HG02981 (cell line): ENCODE measurements around the gene IGSF23.
"Not testable (repeated sequence)": the region's sequence is repeated elsewhere in the genome, so short reads cannot be mapped to it uniquely, and the experiment has no call there.

Experiments
- ATAC-seq: cut with Tn5 transposase; IDR thresholded peaks from one replicate; pipeline ENCODE4 v1.9.1; 2021; ENCODE audit warnings: mild to moderate bottlenecking, moderate library complexity; ENCODE audit not compliant: unreplicated experiment

IGSF23 gene

GRCh38 chr19:44661205-44661604 lies 47.8 kb downstream of the IGSF23 start:
- no peak for ATAC-seq

DNA sequence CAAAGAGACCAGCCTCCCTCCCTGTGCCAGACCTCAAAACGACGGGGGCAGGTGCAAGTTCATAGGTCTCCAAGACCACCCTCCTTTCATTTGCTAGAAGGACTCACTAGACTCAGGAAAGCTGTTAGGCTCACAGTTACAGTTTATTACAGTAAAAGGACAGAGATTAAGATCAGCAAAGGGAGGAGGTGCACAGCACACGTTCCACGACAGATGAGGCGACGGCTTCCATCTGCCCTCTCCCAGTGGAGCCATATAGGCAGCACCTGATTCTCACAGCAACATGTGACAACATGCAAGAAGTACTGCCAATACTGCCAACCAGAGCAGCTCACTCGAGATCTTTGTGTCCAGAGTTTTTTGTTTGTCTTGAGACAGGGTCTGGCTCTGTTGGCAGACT lies 48.5 kb downstream of the IGSF23 start:
- no peak for ATAC-seq

GRCh38 chr19:44662691-44663385 lies 49.5 kb downstream of the IGSF23 start:
- ATAC-seq: no peak

DNA sequence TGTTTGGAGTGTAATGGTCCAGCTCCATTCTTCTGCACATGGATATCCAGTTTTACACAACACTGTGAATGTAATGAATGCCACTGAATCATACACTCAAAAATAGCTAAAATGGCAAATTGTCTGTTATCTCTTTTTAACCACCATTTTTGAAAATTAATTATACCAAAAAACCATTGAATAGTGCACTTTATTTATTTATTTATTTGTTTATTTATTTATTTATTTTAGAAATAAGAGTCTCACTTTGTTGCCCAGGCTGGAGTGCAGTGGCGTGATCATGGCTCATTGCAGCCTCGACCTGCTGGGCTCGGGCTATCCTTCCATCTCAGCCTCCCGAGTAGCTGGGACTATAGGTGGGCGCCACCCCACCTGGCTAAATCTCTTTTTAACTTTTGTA lies 50.6 kb downstream of the IGSF23 start:
- ATAC-seq: no peak

- ATAC-seq: no peak
These were observed 51.6 kb downstream of the IGSF23 start for GRCh38 chr19:44664976-44665375.

- no peak for ATAC-seq
These were observed 53.6 kb downstream of the IGSF23 start for GRCh38 chr19:44666852-44667556.

DNA sequence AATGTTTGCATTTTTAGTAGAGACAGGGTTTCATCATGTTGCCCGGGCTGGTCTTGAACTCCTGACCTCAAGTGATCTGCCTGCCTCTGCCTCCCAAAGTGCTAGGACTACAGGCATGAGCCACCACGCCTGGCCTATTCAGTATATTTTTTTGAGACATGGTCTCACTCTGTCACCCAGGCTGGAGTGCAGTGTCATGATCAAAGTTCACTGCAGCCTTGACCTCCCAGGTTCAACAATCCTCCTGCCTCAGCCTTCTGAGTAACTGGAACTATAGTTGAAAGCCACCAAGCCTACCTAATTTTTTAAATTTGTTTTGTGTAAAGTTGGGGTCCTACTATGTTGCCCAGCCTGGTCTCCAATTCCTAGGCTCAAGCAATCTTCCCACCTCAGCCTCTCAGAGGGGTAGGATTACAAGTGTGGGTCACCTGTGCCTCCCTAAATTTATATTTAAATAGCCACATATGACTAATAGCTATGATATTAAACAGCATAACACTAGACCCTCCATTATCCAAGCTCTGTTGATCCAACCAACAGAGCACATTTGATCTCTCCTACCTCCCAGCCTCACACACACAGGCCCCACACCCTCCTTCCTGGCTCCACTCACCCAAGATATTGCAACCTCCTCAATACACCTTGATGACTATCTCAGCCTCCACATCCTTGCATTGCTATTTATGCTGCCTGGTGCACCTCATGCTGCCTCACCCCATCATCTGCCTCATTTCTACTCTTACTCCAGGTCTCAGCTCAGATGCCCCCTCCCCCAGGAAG lies 55.8 kb downstream of the IGSF23 start:
- ATAC-seq: no peak

DNA sequence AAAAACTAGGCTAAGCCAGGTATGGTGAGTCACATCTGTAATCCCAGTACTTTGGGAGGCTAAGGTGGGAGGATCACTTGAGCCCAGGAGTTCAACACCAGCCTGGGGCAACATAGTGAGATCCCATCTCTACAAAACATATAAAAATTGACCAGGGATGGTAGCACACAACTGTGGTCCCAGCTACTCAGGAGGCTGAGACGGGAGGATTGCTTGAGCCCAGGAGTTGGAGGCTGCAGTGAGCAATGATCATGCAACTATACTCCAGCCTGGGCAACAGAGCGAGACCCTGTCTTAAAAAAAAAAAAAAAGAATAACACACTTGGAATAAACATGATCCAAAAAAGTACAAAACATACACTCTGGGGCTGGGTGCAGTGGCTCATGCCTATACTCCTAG lies 56.7 kb downstream of the IGSF23 start:
- ATAC-seq: not testable (repeated sequence)

- no peak for ATAC-seq
These were observed 58.0 kb downstream of the IGSF23 start, which contains the start of gene CEACAM19 for GRCh38 chr19:44671400-44671799. Gene CEACAM19 (plus strand): TSS chr19:44671482. CDS start chr19:44671932, 450 bp downstream.

- ATAC-seq: no peak
These were observed 58.9 kb downstream of the IGSF23 start for GRCh38 chr19:44672226-44672625.

DNA sequence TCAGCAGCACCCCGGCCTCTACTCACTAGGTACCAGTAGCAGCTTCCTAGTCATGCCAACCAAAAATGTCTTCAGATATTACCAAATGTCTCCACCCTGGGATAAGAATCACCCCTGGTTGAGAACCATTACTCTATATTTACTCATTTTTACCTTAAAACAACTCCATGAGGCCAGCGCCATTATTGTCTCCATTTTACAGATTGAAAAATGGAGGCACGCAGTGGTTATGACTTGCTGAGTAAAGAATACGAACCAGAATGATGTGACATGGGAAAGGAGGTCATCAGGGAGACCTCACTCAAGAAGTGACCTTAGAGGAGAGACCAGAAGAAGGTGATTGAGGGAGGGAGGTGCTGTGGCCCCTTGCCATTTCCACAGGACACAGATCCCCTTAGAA lies 60.1 kb downstream of the IGSF23 start:
- ATAC-seq: no peak

DNA sequence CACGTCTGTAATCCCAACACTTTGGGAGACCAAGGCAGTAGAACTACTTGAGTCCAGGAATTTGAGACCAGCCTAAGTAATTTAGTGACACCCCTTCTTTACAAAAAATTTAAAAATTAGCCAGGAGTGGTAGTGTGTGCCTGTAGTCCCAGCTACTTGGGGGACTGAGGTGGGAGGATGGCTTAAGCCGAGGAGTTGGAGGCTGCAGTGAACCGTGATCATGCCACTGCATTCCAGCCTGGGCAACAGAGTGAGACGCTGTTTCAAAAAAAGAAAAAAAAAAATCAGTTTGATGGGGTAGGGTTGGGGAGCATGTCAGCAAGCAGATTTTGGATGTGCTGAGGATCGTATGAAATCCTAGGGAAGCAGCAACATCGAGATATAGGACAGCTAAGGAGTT lies 62.2 kb downstream of the IGSF23 start:
- ATAC-seq: no peak

GRCh38 chr19:44677019-44677811 lies 63.9 kb downstream of the IGSF23 start:
- no peak for ATAC-seq

GRCh38 chr19:44680536-44680935 lies 67.2 kb downstream of the IGSF23 start:
- ATAC-seq: no peak

- ATAC-seq: no peak
These were observed 68.8 kb downstream of the IGSF23 start for GRCh38 chr19:44681992-44682790.

- ATAC-seq: no peak
These were observed 69.4 kb downstream of the IGSF23 start for GRCh38 chr19:44682807-44683206.

DNA sequence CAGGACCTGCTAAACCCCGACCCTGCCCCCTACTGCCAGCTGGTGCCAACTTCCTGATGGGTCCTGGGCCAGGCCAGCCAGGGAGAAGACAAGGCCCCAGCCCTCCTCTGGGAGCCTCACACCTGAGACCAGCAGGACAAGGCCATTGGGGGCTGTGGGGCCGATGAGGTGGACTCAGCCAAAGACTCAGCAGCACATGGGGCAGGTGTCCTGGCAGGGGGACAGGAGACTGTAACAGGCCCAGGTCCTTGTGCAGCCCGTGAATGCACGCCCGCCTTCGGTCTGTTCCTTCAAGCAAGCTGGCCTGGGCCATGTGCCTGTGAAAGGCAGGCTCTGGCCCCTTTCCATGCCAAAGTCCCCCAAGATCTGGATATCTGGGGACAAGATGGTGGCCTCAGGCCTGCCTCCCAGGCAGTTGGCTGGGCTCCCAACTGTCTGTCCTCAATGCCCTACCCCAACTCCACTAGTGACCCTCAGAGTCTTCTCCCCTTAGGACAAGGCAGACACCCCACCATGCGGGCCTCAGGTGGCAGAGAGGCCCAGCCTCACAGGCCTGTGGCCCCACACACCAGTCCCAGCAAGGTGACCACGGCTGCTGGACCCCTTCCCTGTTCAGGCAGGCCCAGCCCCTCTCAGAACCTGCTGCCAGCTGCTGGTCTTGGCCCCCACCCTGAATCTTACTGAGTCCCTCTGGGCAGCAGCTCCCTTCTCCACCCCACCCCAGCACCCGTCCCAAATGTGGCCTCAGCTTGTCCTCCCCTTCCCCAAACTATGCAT lies 70.3 kb downstream of the IGSF23 start:
- no peak for ATAC-seq

DNA sequence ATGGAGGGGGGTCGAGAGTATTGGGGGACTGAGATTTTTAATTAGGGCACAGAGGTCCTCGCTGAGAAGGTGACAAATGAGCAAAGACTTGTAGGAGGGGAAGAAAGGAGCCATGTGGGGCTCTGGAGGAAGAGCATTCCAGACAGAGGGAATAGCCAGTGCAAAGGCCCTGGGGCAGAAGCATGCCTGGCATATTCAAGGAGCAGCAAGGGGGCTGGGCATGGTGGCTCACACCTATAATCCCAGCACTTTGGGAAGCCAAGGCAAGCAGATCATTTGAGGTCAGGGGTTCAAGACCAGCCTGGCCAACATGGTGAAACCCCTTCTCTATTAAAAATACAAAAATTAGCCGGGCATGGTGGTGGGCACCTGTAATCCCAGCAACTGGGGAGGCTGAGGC lies 71.0 kb downstream of the IGSF23 start:
- ATAC-seq: not testable (repeated sequence)
